Left ventricle myocardium inferior (tissue), 1 donor: ENCODE data around the gene LSAMP. TPM values are rescaled to one million over a fixed set of nuclear protein-coding genes. Genes with fewer than 3 reads are reported as not detected.

Experiments used
- DNase-seq: peaks from one replicate; pipeline ENCODE4 v3.0.0-alpha.2; 2020
- H3K27ac ChIP-seq: fragments of 200-600 bp; replicated peaks from 2 replicates; pipeline ENCODE4 v1.8.0; 2021
- H3K27me3 ChIP-seq: fragments of 200-600 bp; 2 replicates; pipeline ENCODE4 v1.8.0; 2021; ENCODE audit warnings: low read depth
- H3K36me3 ChIP-seq: fragments of 200-600 bp; 2 replicates; pipeline ENCODE4 v1.8.0; 2021
- H3K4me1 ChIP-seq: fragments of 200-600 bp; 2 replicates; pipeline ENCODE4 v1.8.0; 2021
- H3K4me3 ChIP-seq: fragments of 200-600 bp; 2 replicates; pipeline ENCODE4 v1.8.0; 2021; ENCODE audit warnings: mild to moderate bottlenecking, moderate library complexity
- H3K9me3 ChIP-seq: fragments of 200-600 bp; replicated peaks from 2 replicates; pipeline ENCODE4 v1.8.0; 2021
- CTCF ChIP-seq: fragments of 200-600 bp; IDR thresholded peaks from 2 replicates; pipeline ENCODE4 v1.8.0; 2021; ENCODE audit warnings: antibody characterized with exemption, mild to moderate bottlenecking, borderline replicate concordance
- intact Hi-C: fragments of 100-400 bp; cut with micrococcal nuclease; formaldehyde crosslinking; loops from one replicate; pipeline ENCODE4 v1.11.0; 2022
- total RNA-seq: library from RNA; stranded (reverse); fragmentation: NEBNext Ultra II Directional; extraction: Animal tissue kit (Norgen Biotek cat#: 25700); gene quantifications from one replicate; pipeline ENCODE4 v1.2.1, GENCODE V29; 2021
- donor health status: DM: no; HTN: yes; CAD: no; lungs with severe emphysema.

Gene LSAMP
- total RNA-seq, 1 donor from 2014 or later: 1.2 TPM

DNA sequence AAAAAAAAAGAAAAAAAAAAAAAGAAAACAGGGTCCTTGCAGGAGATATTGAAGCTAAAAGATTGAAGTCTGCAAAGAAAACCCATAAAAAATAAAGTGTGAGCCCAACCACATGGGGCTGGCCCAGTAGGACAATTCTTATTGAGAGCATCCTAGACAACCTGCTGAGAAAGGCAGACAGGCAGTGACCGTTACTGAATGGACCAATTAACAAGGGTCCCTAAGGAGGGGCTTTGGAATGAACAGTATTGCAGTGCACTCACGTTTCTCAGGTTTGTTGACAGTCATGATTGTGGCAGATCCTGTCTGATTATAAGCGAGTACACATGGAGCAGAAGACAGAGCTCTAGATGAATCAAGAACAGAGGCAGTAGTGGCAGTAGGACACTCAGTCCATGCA lies 168.6 kb downstream of the LSAMP start:
- no peak overlapping the region for H3K27ac ChIP-seq
- no peaks in the 10 kb centered on the region for H3K36me3 ChIP-seq
- no peak for DNase-seq
- H3K27me3 ChIP-seq: no peaks in the 10 kb centered on the region
- H3K9me3 ChIP-seq: no peaks in the 10 kb centered on the region
- H3K4me1 ChIP-seq: no peaks in the 10 kb centered on the region
- TF ChIP-seq CTCF: no peak
- intact Hi-C loops: no loop called here
- no peak overlapping the region for H3K4me3 ChIP-seq

- no peaks in the 10 kb centered on the region for H3K4me1 ChIP-seq
- no peaks in the 10 kb centered on the region for H3K9me3 ChIP-seq
- no peak for DNase-seq
- no peak for TF ChIP-seq CTCF
- intact Hi-C loops: no loop called here
- no peak overlapping the region for H3K27ac ChIP-seq
- no peaks in the 10 kb centered on the region for H3K36me3 ChIP-seq
- H3K27me3 ChIP-seq: no peaks in the 10 kb centered on the region
- H3K4me3 ChIP-seq: no peak overlapping the region
Observed at GRCh38 chr3:116270056-116270455, 175.2 kb downstream of the LSAMP start.

DNA sequence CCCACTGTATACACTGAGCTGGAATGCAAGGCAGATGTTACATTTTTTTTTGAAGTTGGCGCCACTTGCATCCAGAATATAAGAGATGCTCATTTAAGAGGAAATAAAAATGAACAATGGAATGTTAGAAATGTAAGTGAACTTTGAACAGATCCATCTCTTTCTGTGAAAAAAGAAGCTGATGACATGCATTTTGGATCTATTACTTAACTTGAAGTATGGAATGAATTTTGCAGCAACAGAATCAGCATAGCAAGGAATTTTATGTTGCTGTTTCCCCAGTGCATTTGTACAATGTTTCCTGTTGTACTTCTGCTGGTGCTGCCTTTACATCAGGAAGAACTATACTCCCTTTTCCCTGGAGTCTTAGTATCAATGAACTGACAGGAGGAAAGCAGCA lies 178.2 kb downstream of the LSAMP start:
- intact Hi-C loops: no loop called here
- no peaks in the 10 kb centered on the region for H3K4me1 ChIP-seq
- no peak for TF ChIP-seq CTCF
- H3K36me3 ChIP-seq: no peaks in the 10 kb centered on the region
- no peaks in the 10 kb centered on the region for H3K9me3 ChIP-seq
- H3K27ac ChIP-seq: no peak overlapping the region
- no peak overlapping the region for H3K4me3 ChIP-seq
- no peak for DNase-seq
- no peaks in the 10 kb centered on the region for H3K27me3 ChIP-seq

- no peaks in the 10 kb centered on the region for H3K4me1 ChIP-seq
- H3K4me3 ChIP-seq: no peak overlapping the region
Observed at GRCh38 chr3:116265976-116266584, 179.2 kb downstream of the LSAMP start.

DNA sequence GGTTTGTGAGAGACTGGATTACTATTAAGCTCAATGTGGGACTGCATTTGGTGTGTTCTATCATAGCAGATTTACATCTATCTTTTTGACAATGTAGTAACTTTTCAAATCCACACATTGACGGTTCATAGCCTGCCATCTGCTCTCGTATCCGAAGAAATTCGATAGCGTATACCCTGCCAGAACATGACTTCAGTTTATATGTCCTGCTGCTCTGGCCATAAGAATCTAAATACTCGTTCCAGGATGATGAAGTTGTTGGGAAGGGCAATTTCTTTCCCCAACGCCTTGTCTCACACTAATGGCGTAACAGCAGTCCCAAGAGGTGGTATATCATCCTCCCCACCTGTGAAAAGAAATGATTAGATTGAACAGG lies 180.0 kb downstream of the LSAMP start:
- TF ChIP-seq CTCF: no peak
- Histone ChIP-seq H3K27me3 (no peaks in the 10 kb centered on the region), H3K36me3 (no peaks in the 10 kb centered on the region), H3K4me1 (no peaks in the 10 kb centered on the region), H3K27ac (no peak overlapping the region), H3K9me3 (no peaks in the 10 kb centered on the region), H3K4me3 (no peak overlapping the region)
- no peak for DNase-seq
- intact Hi-C loops: no loop called here

More at GRCh38 chr3:116265976-116266584, 179.2 kb downstream of the LSAMP start:
- no peak overlapping the region for H3K27ac ChIP-seq
- H3K9me3 ChIP-seq: no peaks in the 10 kb centered on the region
- intact Hi-C loops: no loop called here
- no peak for TF ChIP-seq CTCF
- no peaks in the 10 kb centered on the region for H3K27me3 ChIP-seq
- no peaks in the 10 kb centered on the region for H3K36me3 ChIP-seq
- DNase-seq: no peak
